Loucy (cell line): ENCODE measurements around the gene TBX3.

Source experiments
- CTCF ChIP-seq: fragments of 200-600 bp; sonication (generic); conservative IDR thresholded peaks from 2 replicates; pipeline ENCODE4 v1.5.1; 2014; ENCODE audit warnings: mild to moderate bottlenecking, antibody characterized with exemption, low read length
- EZH2phosphoT487 ChIP-seq: fragments of 200-600 bp; IDR thresholded peaks from 2 replicates; pipeline ENCODE4 v1.6.1; 2018; ENCODE audit warnings: antibody characterized with exemption, mild to moderate bottlenecking, moderate library complexity, borderline replicate concordance

GRCh38 chr12:114693059-114693531, 9.1 kb upstream of the TBX3 start:
- no peak for TF ChIP-seq CTCF
- no peak for TF ChIP-seq EZH2phosphoT487
